HG03135 (cell line): ENCODE results near the gene CEBPG.

Source experiments
- ATAC-seq: cut with Tn5 transposase; IDR thresholded peaks from one replicate; pipeline ENCODE4 v1.9.1; 2021; ENCODE audit warnings: mild to moderate bottlenecking, moderate library complexity; ENCODE audit not compliant: unreplicated experiment

Gene CEBPG

DNA sequence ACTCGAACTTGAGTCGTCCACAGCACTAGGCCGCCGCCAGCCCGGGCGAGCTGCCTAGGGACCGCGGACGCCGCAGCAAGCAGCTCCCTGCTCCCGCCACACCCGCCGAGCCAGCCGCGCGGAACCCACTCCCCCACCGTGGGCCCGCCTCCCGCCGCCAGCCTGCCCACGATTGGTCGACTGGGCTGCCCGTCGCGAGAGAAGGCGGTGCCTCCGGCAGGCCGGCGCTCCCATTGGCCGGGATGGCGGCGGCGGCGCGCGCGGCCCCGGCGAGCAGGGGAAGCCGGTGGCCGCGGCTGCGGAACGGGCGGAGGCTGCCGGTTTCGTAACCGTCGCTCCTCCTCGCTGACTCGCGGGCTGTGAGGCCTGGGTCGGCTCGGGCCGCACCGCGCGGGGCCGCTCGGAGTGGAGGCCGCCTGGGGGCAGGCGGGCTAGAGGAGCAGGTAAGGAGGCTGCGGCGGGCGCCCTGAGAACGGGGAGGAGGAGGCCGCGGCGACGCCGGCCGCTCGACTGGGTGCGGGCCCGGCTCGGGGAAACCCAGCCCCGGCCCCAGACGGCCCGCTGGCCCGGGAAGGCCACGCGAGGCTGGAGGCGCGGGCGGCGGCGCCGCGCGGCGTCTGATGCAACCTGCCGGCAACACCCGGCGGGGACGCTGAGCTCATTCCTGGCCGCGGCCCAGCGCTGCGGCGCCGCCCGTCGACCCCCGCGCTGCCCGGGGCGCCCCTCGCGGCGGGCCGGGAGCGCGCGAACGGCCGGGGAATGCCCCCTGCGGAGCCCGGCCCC lies at the start of gene CEBPG:
CEBPG (plus strand) TSS at position 257 of the 783 bp plus-strand sequence. CDS start 5,531 bp downstream, outside the sequence.
- ATAC-seq: peak; percentile 88

DNA sequence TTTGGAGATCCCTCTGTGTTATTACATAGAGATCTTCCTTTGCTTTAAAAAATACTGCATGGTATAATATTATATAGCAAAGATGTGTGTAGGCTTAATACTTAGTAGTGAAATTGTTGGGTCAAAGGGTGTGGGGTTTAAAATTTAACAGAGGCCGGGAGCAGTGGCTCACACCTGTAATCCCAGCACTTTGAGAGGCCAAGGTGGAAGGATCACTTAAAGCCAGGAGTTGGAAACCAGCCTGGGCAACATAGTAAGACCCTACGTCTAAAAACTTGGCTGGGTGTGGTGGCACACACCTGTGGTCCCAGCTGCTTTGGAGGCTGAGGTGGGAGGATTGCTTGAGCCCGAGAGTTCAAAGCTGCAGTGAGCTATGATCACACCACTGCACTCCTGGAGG lies 48.9 kb upstream of the CEBPG start:
- no peak for ATAC-seq

DNA sequence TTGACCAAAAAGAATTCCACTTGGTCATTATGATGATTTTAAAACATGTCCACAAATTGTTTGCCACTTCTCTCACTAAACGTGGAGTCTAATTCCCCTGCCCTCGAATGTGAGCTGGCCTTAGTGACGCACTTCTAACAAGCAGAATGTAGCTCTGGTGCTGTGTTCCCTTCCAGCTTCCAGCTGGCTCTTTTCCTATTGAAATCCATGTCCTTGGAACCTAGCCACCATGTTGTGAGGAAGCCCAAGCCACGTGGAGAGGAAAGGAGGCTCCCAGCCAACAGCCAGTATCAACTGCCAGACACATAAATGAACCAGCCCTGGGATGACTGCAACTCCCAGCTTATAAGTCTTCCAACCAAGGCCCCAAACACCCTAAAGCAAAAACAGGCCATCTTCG lies 47.6 kb upstream of the CEBPG start:
- ATAC-seq: no peak

DNA sequence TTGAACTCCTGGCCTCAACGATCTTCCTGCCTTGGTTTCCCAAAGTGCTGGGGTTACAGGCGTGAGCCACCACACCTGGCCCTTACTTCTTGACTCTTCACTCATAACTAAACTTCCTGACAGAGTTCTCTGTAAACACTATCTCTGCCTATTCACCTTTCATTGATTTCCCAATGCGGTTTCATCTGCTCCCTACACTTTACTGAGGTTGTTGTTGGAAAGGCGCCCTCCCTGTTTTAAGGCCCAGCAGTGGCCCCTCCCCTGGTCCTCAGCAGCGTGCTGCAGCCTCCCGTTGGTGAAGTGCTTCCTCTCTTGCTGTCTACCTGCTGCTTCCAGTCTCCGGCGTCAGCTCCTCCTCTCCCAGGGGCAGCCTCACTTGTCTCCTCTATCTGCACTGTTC lies 44.4 kb upstream of the CEBPG start:
- ATAC-seq: no peak

DNA sequence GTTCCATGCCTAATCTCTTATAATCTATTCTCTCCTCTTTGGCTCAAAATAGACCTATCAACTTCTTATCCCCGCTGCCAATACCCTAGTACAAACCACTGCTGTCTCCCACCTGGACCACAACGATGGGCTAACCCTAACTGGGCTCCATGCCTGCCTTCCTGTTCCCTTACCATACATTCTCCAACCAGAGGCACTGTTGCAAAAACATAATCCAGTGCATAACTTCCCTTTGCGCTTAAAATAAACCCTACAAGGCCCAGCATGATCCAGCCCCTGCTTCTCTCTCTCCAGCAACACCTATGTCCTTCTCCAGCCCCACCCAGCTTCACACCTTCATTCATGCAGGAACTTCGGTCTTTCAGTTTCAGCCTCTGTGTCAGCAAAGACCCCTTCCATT lies 43.8 kb upstream of the CEBPG start:
- no peak for ATAC-seq

DNA sequence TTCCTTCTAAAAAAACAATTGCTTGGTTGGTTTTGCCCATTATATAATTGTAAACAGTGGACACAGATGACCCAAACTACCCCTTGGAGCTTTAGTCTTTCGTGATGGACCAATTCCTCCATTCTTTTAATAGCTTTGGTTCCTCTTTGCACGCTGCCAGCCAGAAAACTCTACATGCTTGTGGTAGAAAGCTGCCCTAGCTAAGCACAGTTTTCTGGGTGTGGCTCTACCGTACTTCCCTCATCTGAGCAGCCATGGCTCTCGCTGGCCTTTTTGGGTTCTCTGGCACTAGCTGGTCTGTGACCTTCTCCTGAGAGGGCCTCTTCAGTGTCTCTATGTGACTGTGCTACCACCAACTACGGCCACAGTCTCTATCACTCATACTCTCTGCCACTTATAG lies 41.3 kb upstream of the CEBPG start:
- ATAC-seq: no peak

DNA sequence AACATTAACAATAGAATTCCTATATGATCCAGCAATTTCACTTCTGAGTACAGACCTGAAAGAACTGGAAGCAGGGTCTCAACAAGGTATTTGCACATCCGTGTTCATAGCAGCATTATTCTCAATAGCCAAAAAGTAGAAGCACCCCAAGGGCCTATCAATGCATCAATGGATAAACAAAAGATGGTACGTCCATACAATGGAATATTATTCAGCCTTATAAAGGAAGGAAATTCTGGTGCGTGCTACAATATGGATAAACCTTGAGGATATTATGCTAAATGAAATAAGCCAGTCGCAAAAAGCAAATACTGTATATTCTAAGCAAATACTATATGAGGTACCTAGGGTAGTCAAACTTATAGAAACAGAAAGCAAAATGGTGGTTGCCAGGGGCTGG lies 40.4 kb upstream of the CEBPG start:
- no peak for ATAC-seq

DNA sequence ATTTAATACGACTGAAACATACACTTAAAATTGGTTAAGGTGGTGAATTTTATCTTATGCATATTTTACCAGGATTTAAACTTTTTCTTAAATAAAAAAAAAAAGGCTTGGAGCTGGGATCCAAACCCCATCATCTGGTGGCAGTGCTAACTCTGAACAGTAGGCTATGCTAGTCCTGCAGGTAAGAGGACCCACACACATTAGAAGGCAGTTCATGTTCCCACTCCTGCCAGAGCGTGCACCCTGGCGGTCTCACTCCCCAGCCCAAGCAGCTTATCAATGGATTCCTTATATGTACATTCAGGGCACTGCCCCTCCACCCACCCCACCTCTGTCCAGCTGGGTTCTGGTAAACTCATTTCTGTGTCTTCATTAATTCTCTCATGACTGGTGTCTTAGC lies 39.9 kb upstream of the CEBPG start:
- no peak for ATAC-seq

DNA sequence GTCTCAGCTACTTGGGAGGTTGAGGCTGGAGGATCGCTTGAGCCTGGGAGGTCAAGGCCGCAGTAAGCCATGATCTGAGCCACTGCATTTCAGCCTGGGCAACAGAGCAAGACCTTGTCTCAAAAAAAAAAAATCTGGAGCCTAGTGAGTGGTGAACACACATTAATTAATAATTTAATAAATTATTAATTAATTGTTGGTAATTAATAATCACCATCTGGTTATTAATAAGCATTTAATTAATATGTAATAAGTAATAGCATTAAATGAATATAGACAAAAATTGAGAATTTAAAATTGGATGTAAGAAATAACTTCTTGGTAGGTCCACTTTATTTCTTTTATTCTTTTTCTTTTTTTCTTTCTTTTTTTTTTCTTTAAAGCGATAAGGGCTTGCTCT lies 39.2 kb upstream of the CEBPG start:
- ATAC-seq: no peak

DNA sequence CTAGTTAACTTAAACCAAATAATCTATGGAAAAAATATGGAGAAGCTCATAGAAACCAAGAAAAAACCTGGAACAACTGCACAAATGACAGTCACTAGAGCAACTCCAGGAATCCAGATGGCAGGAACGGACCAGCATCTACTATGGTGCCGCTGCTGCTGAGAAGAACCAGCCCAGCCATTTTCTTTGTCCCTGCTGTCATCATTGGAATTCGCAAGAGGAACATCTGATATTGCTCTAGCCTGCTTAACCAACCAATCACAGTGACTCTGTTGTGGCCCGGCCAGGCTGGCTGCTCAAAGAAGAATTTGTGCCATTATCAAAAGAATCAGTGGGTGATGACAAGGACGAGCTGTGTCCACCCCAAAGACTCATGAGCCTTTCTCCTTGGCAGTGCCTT lies 38.1 kb upstream of the CEBPG start:
- ATAC-seq: no peak

DNA sequence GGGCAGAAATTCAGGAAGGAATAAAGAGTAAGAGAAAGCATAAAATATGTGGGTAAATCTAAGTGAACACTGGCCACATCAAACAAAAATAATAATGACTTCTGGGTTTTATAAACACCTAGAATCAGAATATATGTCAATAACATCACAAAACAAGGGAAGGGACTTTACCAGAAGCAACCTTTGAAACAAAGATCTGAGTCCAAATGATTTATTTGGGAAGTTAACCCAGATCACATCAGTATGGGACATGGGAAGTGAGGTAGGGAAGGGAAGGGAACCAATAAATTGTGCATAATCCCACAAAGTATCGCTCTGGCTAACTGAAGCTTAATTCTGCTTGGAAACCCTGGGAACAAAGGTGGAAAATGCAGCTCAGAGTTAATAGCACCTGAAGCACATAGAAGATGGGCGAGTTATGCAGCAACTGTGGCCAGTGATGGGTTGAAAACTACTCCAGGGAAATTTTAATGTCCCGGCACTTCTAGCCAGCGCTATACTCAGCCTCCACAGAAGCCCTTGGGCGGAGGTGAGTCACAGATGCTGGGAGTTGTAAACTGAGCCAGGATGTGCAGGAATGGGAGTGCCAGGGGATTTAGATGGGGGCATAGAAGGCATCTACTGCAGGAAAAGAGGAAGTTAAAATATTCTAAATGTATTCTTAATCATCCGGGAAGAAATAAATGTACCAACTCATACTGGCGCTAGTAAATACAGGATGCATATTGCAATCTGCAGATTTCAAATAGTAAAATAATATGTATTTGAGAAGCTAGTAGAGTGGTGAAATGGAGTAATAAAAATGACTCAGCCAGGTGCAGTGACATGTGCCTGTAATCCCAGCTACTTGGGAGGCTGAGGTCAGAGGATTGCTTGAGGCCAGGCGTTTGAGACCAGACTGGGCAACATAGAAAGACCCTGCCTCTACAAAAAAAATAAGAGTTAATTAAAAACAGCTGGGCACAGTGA lies 34.2 kb upstream of the CEBPG start:
- no peak for ATAC-seq

DNA sequence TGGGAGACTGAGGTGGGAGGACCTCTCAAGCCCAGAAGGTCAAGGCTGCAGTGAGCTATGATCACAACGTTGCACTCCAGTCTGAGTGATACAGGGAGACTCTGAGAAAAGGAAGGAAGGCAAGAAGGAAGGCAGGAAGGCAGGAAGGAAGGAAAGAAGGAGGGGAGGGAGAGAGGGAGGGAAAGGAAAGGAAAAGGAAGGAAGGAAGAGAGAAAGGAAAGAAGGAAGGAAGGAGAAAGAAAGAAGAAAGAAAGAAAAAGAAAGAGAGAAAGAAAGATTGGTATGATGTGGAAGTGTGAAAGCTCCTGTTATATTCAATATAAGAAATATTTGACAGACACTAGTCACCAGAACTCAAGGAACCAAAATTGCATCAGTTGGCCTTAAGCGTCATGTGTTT lies 32.5 kb upstream of the CEBPG start:
- no peak for ATAC-seq

DNA sequence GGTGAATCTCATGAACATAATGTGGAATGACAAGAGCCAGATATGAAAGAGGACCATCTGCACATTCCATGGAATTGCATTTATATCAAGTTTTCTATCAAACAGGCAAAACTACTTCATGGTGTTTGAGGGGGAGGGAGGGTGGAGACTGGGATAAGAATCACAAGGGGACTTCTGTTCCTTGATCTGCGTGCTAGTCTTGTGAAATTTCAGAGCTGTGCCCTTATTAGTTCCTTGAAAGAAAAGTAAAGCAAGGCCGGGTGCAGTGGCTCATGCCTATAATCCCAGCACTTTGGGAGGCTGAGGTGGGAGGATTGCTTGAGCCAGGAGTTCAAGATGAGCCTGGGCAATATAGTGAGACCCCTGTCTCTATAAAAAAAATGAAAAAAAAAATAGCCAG lies 30.2 kb upstream of the CEBPG start:
- ATAC-seq: no peak

DNA sequence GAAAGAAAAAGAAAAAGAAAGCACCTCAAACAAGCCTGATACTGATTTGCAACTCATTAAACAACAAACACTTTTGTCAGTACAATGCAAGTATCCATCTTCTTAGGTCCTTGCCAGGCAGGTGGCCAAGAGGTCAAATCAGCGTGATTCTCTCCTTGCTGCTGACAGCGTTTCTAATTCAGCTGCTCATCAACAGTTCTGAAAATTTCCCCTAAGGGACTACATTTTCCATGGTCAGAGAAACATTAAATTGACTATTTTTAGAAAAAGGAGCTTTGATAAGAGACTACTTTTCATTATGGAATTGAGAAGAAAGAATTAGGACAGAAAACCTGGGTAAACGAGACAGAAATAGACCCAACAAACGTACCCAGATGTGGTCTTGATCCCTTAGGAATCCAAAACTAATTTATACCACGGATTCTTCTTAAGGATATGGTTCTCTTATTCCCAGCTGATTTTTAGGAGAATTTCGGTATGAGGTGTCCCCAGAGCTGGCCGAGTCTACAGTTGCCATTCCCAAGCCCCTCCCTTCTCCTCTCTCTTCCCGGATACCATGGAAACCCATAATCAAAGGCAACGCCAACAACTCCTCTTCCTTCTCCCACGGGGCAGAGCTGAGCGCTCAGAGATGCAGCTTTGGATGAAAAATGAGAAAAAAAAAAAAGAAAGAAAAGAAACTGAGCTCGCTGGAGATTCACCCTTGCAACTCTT lies 29.5 kb upstream of the CEBPG start:
- no peak for ATAC-seq

DNA sequence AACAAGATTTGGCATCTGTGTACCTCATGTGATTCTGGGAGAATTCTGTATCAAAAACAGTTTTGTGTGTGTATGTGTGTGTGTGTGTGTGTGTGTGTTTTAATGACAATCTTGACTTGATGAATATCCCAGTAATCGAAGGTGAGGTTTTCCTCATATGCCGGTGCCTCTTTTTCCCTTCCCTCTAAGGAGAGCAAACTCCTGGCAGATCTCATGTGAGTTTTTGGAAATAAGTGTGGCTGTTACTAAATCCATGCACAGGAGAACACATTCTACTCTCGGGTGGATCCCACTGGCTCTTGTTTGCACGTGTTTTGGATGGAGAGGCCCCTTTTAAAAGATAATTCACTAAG lies 29.0 kb upstream of the CEBPG start:
- ATAC-seq: no peak

DNA sequence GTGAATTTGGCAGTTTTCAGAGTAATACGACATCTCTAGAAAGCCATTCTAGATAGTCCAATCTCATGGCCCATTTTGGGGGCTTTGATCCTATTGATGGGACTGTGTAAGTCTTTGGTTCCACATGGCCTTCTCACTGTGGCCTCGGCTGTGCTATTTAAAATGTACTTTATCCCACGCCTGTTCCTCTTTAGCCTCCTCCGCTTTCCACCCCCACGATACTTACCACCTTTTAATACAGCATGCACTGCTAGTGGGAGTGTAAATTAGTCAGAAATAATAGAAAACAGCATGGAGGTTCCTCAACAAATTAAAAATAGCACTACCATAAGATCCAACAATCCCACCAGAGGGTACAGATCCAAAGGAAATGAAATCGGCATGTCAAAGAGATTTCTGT lies 28.3 kb upstream of the CEBPG start:
- ATAC-seq: no peak

DNA sequence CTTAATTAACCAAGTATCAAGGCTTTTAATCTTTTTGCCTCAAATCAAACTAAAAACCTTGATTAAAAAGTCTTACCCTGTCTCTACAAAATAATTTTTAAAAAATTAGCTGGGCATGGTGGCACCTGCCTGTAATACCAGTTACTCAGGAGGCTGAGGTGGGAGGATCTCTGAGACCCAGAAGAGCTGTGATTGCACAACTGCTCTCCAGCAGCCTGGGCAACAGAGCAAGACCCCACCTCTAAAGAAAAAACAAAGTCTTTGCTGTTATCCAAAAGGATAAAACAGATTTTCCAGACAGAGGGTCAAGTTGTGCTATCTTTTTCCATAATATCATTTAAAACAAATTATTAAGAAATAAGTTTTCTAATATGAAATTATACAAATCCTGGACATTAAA lies 26.8 kb upstream of the CEBPG start:
- no peak for ATAC-seq

DNA sequence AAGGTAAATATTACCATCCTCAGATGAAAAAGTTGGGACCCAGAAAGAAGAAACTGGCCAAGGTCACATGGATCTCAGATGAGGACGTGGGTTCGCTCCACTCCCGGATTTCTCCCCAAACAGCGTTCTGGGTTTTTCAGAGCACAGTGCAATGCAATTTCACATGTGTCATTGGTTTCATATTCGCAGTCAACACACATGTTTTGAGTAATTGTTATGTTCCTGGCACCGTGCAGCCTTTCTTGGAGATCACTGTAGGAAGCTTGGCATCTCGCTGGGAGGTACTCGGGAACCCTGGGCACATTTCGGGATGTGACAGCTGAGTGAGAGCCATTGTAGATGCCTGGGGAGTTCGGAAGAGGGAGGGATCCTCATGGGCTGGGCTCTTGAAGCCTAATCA lies 26.2 kb upstream of the CEBPG start:
- ATAC-seq: no peak

DNA sequence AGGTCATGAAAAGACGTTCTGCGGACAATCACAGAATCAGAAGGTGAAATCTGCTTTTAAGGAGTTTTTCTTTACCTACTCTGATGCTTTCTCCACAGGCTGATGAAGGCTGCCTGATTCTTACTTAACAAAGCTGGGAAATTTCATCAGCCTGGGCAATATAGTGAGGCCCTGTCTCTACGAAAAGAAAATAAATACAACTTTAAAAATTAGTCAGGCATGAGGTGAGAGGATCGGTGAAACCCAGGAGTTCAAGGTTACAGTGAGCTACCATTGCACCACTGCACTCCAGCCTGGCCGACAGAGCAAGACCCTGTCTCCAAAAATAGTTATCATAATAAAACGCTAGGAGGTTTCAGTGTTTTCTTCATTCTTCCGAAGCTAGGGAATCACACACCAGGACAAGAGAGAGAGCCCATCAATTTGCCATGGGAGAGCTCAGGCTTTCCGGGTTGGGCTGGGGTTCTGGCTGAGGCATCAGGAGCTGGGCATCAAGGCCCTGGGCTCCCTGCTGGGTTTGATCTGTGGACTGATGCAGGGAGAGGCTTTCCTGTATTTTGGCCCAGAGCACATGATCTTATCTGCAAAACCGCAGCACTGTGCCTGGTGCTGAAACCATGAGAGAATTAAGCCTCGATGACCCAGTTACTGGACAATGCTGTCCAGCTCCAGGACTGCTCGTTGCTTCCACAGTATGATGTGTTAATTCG lies 25.1 kb upstream of the CEBPG start:
- ATAC-seq: no peak

DNA sequence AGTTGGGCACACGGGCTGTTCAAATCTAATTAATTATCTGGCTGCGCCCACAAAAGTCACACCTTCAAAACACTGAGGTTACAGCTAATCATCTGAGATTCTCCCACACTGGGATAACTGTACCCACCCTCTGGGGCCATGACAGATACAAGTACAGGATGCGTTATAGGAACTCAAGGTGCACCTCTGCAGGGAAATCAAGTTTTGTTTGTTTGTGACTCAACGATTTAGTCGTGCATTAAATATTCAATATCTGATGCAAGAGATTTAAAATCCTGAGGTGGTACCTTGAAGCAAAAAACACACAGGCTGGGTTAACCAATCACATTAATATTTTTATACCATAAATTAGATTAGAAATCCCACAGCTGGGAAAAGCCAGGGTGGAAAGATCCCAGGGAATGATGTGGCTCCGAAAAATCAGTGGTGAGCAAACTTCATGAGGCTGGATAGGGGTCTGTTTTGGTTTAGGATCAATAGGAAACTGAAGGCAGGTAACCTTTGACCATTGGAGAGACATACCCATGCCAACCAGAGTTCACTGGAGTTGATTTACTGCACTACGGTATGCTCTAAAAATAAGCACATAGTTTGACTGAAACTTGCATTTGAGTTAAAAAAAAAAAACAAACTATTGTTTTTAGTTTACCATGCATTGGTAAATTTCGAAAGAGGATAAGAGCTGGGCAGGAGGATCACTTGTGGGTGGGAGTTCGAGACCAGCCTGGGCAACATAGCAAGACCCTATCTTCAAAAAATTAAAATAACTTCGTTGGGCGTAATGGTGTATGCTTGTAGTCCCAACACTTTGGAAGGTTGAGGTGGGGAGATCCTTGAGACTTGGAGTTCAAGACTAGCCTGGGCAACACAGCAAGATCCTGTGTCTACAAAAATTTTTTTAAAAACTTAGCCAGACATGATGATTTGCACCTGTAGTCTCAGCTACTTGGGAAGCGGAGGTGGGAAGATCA lies 23.9 kb upstream of the CEBPG start:
- no peak for ATAC-seq
